Colonic mucosa (tissue), 4 donors: ENCODE measurements around the gene C3AR1. TPM values are rescaled to one million over a fixed set of nuclear protein-coding genes. Genes with fewer than 3 reads are reported as not detected.
"Not testable (repeated sequence)": the region's sequence is repeated elsewhere in the genome, so short reads cannot be mapped to it uniquely, and the experiment has no call there.

ENCODE experiments used
- DNase-seq: peaks from one replicate; pipeline ENCODE4 v3.0.0-alpha.2; 2020
- H3K27ac ChIP-seq: fragments of 200-600 bp; one replicate; pipeline ENCODE4 v1.8.0; 2021
- H3K27me3 ChIP-seq: fragments of 200-600 bp; one replicate; pipeline ENCODE4 v1.8.0; 2021
- H3K36me3 ChIP-seq: fragments of 200-600 bp; one replicate; pipeline ENCODE4 v1.8.0; 2021
- H3K4me1 ChIP-seq: fragments of 200-600 bp; one replicate; pipeline ENCODE4 v1.8.0; 2021; ENCODE audit warnings: mild to moderate bottlenecking
- H3K4me3 ChIP-seq: fragments of 200-600 bp; one replicate; pipeline ENCODE4 v1.8.0; 2021
- H3K9ac ChIP-seq, 2 donors: one replicate each; pipeline ENCODE4 v1.7.0; 2013; ENCODE audit warnings: control low read depth in 2 of 2, low read depth in 2 of 2, low read length in 2 of 2
- H3K9me3 ChIP-seq: fragments of 200-600 bp; one replicate; pipeline ENCODE4 v1.8.0; 2021
- CTCF ChIP-seq: fragments of 200-600 bp; IDR thresholded peaks from one replicate; pipeline ENCODE4 v1.8.0; 2022; ENCODE audit warnings: antibody characterized with exemption, mild to moderate bottlenecking
- intact Hi-C: fragments of 100-400 bp; cut with DNase I; formaldehyde crosslinking; loops from one replicate; pipeline ENCODE4 v1.14.1; 2022
- total RNA-seq, 2 donors: library from RNA; stranded (reverse); fragmentation: NEBNext Ultra II Directional in 1 of 2; extraction: Animal tissue kit (Norgen Biotek cat#: 25700) in 1 of 2; gene quantifications; one replicate each; pipeline ENCODE4 v1.2.1, GENCODE V29; 2021
- donor health status: healthy.
- donor health status: DM: no; HTN: no; CAD: no.
- donor health status: DM: no; HTN: no; CAD: no.

Gene C3AR1
- total RNA-seq, 2 donors from 2014 or later: 1.8 to 7.9 TPM

GRCh38 chr12:8089716-8090115 lies 23.6 kb upstream of the C3AR1 start:
- Histone ChIP-seq H3K27ac (no peak overlapping the region), H3K9me3 (no peaks in the 10 kb centered on the region), H3K9ac (no peak overlapping the region), H3K36me3 (peaks cover 8% of the 10 kb centered on the region), H3K4me1 (no peaks in the 10 kb centered on the region), H3K4me3 (no peak overlapping the region), H3K27me3 (no peaks in the 10 kb centered on the region)
- DNase-seq: no peak
- intact Hi-C loops: no loop called here
- TF ChIP-seq CTCF: no peak

GRCh38 chr12:8089277-8089676 lies 23.1 kb upstream of the C3AR1 start:
- H3K27ac ChIP-seq, DNase-seq, H3K4me3 ChIP-seq, H3K36me3 ChIP-seq, H3K27me3 ChIP-seq, H3K9ac ChIP-seq, intact Hi-C loops, H3K4me1 ChIP-seq, H3K9me3 ChIP-seq: not testable (repeated sequence)

GRCh38 chr12:8088574-8088973 lies 22.4 kb upstream of the C3AR1 start:
- no peak for TF ChIP-seq CTCF
- no peak for DNase-seq
- H3K9ac ChIP-seq: no peak overlapping the region
- H3K4me1 ChIP-seq: no peaks in the 10 kb centered on the region
- H3K36me3 ChIP-seq: peaks cover 8% of the 10 kb centered on the region
- intact Hi-C loops: no loop called here
- H3K4me3 ChIP-seq: no peak overlapping the region
- no peaks in the 10 kb centered on the region for H3K9me3 ChIP-seq
- H3K27ac ChIP-seq: no peak overlapping the region
- H3K27me3 ChIP-seq: no peaks in the 10 kb centered on the region

GRCh38 chr12:8087666-8088065 lies 21.5 kb upstream of the C3AR1 start:
- DNase-seq: no peak
- peaks cover 1% of the 10 kb centered on the region for H3K36me3 ChIP-seq

GRCh38 chr12:8084351-8084750 lies 18.2 kb upstream of the C3AR1 start:
- DNase-seq, H3K27me3 ChIP-seq, H3K9ac ChIP-seq, H3K4me1 ChIP-seq, H3K9me3 ChIP-seq, H3K36me3 ChIP-seq, H3K4me3 ChIP-seq, H3K27ac ChIP-seq: not testable (repeated sequence)
- intact Hi-C loops: loop anchor here (5.0 kb wide), 1 partner anchor 47 kb away; no protein-coding TSS in a partner anchor

More at GRCh38 chr12:8087666-8088065, 21.5 kb upstream of the C3AR1 start:
- peaks cover 6% of the 10 kb centered on the region for H3K4me1 ChIP-seq
- H3K9ac ChIP-seq: no peak overlapping the region
- intact Hi-C loops: no loop called here
- H3K27me3 ChIP-seq: no peaks in the 10 kb centered on the region
- H3K27ac ChIP-seq: peak overlapping the region; percentile 11
- TF ChIP-seq CTCF: no peak
- H3K9me3 ChIP-seq: no peaks in the 10 kb centered on the region
- H3K4me3 ChIP-seq: no peak overlapping the region

- no peaks in the 10 kb centered on the region for H3K36me3 ChIP-seq
- peak overlapping the region; percentile 60 for H3K4me3 ChIP-seq
- H3K9ac ChIP-seq: peak overlapping the region; percentile 87 to 93
- H3K27me3 ChIP-seq: no peaks in the 10 kb centered on the region
- H3K9me3 ChIP-seq: no peaks in the 10 kb centered on the region
- no peak for DNase-seq
- H3K4me1 ChIP-seq: peaks cover 6% of the 10 kb centered on the region
- intact Hi-C loops: loop anchor here (5.0 kb wide), 1 partner anchor 45 kb away; no protein-coding TSS in a partner anchor
- peak overlapping the region; percentile 96 for H3K27ac ChIP-seq
- TF ChIP-seq CTCF: no peak
Observed at GRCh38 chr12:8082808-8083100, 16.6 kb upstream of the C3AR1 start.
